Muscle layer of duodenum (tissue), 2 donors: ENCODE data around the gene OBSCN.
"Not testable (repeated sequence)": the region's sequence is repeated elsewhere in the genome, so short reads cannot be mapped to it uniquely, and the experiment has no call there.

Source experiments
- H3K27ac ChIP-seq: one replicate; pipeline ENCODE4 v1.7.0; 2013; ENCODE audit warnings: mild to moderate bottlenecking, low read length
- H3K27me3 ChIP-seq: one replicate; pipeline ENCODE4 v1.7.0; 2013; ENCODE audit warnings: low read depth, mild to moderate bottlenecking, control low read depth, low read length
- H3K36me3 ChIP-seq, 2 donors: one replicate each; pipeline ENCODE4 v1.7.0; 2013; ENCODE audit warnings: low read length in 2 of 2, control low read depth in 1 of 2, mild to moderate bottlenecking in 1 of 2; ENCODE audit not compliant: insufficient read depth in 2 of 2, control insufficient read depth in 1 of 2
- H3K4me1 ChIP-seq, 2 donors: one replicate each; pipeline ENCODE4 v1.7.0; 2013; ENCODE audit warnings: low read length in 2 of 2, mild to moderate bottlenecking in 2 of 2, control low read depth in 1 of 2, moderate library complexity in 1 of 2; ENCODE audit not compliant: insufficient read depth in 2 of 2, control insufficient read depth in 1 of 2
- H3K4me3 ChIP-seq, 2 donors: one replicate each; pipeline ENCODE4 v1.7.0; 2013; ENCODE audit warnings: low read length in 2 of 2, low read depth in 1 of 2, mild to moderate bottlenecking in 1 of 2
- H3K9me3 ChIP-seq, 2 donors: one replicate each; pipeline ENCODE4 v1.7.0; 2013; ENCODE audit warnings: low read length in 2 of 2, control low read depth in 1 of 2, mild to moderate bottlenecking in 1 of 2; ENCODE audit not compliant: control insufficient read depth in 1 of 2
- donor health status: healthy.

The OBSCN gene

DNA sequence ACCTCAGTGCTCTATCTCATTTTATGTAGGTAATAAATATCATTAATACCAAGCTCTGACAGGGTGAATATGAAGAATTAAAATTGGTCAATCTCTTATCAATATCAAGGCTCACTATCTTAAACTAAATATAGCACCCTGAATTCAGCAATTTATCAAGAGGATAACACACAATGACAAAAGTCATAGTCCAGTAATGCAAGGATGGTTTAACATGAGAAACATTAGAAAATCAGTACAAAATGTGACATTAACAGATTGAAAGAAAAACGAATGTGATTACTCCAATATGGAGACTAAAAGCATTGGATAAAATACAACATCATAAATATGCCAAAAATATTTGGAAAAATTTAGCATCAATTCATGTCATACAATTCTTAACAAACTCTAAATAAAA, 53.9 kb downstream of the OBSCN start:
- Histone ChIP-seq H3K27me3 (no peaks in the 10 kb centered on the region), H3K4me1 (no peaks in the 10 kb centered on the region), H3K36me3 (peaks cover 0 to 5% of the 10 kb centered on the region in 2 donors), H3K9me3 (peaks cover 0 to 8% of the 10 kb centered on the region in 2 donors), H3K4me3 (no peak overlapping the region), H3K27ac (no peak overlapping the region)

- no peaks in the 10 kb centered on the region for H3K27me3 ChIP-seq
- H3K27ac ChIP-seq: no peak overlapping the region
- peaks cover 0 to 8% of the 10 kb centered on the region in 2 donors for H3K9me3 ChIP-seq
- peaks cover 0 to 5% of the 10 kb centered on the region in 2 donors for H3K36me3 ChIP-seq
- H3K4me3 ChIP-seq: no peak overlapping the region
- H3K4me1 ChIP-seq: no peaks in the 10 kb centered on the region
Measured at GRCh38 chr1:228262475-228262874, 54.6 kb downstream of the OBSCN start.

DNA sequence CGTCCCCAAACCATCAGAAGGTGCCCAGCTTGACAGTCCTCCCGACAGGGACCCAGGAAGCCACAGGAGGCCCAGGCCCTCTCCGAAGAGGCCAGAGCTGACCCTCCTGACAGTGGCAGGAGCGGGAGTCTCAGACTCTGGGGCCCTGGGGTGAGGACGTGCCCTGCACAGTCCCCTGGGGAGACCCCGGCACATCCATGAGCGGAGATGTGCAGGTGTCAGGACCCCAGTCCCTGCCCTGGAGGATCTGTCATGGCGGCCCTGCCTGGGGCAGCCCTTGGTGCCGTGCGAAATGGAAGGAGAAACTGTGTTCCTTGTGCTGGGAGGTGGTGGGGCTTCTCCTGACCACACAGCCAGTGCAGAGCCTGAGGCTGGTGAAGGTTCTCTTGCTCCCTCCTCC, 55.8 kb downstream of the OBSCN start:
- no peak overlapping the region for H3K27ac ChIP-seq
- H3K4me1 ChIP-seq: no peaks in the 10 kb centered on the region
- peaks cover 0 to 13% of the 10 kb centered on the region in 2 donors for H3K36me3 ChIP-seq
- H3K9me3 ChIP-seq: peaks cover 0 to 8% of the 10 kb centered on the region in 2 donors
- no peaks in the 10 kb centered on the region for H3K27me3 ChIP-seq
- no peak overlapping the region for H3K4me3 ChIP-seq

- Histone ChIP-seq H3K4me1 (no peaks in the 10 kb centered on the region), H3K27me3 (no peaks in the 10 kb centered on the region), H3K27ac (no peak overlapping the region), H3K4me3 (no peak overlapping the region), H3K9me3 (peaks cover 0 to 4% of the 10 kb centered on the region in 2 donors), H3K36me3 (peaks cover 0 to 13% of the 10 kb centered on the region in 2 donors)
Measured at GRCh38 chr1:228264090-228264829, 56.4 kb downstream of the OBSCN start.

GRCh38 chr1:228265167-228265566, 57.3 kb downstream of the OBSCN start:
- H3K36me3 ChIP-seq: peaks cover 0 to 8% of the 10 kb centered on the region in 2 donors
- H3K4me1 ChIP-seq: no peaks in the 10 kb centered on the region
- no peaks in the 10 kb centered on the region for H3K9me3 ChIP-seq
- no peak overlapping the region for H3K4me3 ChIP-seq
- H3K27me3 ChIP-seq: no peaks in the 10 kb centered on the region
- H3K27ac ChIP-seq: no peak overlapping the region

- H3K4me3 ChIP-seq: no peak overlapping the region
- no peaks in the 10 kb centered on the region for H3K4me1 ChIP-seq
- no peak overlapping the region for H3K27ac ChIP-seq
- H3K9me3 ChIP-seq: no peaks in the 10 kb centered on the region
- H3K36me3 ChIP-seq: peaks cover 0 to 8% of the 10 kb centered on the region in 2 donors
- H3K27me3 ChIP-seq: no peaks in the 10 kb centered on the region
Measured at GRCh38 chr1:228267962-228268880, 60.4 kb downstream of the OBSCN start.

- Histone ChIP-seq H3K4me1 (no peaks in the 10 kb centered on the region), H3K9me3 (no peaks in the 10 kb centered on the region), H3K36me3 (peaks cover 0 to 8% of the 10 kb centered on the region in 2 donors), H3K4me3 (no peak overlapping the region), H3K27ac (no peak overlapping the region), H3K27me3 (no peaks in the 10 kb centered on the region)
Measured at GRCh38 chr1:228268881-228269265, 61.0 kb downstream of the OBSCN start.

DNA sequence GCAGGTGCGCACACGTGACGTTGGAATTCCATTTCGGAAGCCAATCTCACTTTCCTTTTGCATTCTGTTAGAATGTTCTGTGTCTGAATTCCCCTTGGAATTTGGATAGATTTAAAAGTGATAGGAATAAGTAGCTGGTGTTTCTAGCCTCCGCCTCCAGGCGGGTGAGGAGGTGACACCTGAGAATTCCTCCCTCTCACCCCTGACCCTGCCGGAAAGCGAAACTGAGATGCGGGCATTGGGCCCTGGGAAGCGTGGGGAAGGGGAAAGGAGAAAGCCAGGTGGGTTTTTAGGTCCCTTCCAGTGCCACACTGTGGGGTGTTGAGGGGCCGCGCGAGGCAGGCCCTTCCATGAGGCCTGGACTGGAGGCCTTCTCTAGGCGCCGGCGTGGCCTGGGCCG, 61.6 kb downstream of the OBSCN start:
- not testable (repeated sequence) for H3K4me1 ChIP-seq, H3K27me3 ChIP-seq, H3K4me3 ChIP-seq, H3K9me3 ChIP-seq, H3K27ac ChIP-seq, H3K36me3 ChIP-seq

GRCh38 chr1:228270032-228270431, 62.2 kb downstream of the OBSCN start:
- no peak overlapping the region for H3K27ac ChIP-seq
- peaks cover 0 to 6% of the 10 kb centered on the region in 2 donors for H3K4me1 ChIP-seq
- peaks cover 0 to 8% of the 10 kb centered on the region in 2 donors for H3K36me3 ChIP-seq
- no peaks in the 10 kb centered on the region for H3K27me3 ChIP-seq
- no peak overlapping the region for H3K4me3 ChIP-seq
- H3K9me3 ChIP-seq: no peaks in the 10 kb centered on the region

DNA sequence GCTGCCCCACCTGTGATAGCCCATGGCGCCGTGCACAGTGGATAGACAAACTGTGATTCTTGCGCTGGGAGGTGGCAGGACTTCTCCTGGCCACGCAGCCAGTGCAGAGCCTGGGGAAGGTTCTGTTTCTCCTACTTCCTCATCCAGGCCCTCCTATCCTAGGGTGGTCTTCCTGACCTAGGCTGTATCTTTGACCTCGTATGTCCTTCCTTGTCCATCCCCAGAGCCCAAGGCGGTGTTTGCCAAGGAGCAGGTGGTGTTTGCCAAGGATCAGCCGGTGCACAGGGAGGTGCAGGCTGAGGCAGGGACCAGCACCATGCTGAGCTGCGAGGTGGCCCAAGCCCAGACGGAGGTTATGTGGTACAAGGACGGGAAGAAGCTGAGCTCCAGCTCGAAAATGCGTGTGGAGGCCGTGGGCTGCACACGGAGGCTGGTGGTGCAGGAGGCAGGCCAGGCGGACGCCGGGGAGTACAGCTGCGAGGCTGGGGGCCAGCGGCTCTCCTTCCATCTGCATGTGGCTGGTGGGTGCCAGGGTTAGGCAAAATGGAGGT, 63.9 kb downstream of the OBSCN start:
- H3K9me3 ChIP-seq: no peaks in the 10 kb centered on the region
- no peaks in the 10 kb centered on the region for H3K27me3 ChIP-seq
- H3K4me3 ChIP-seq: no peak overlapping the region
- peaks cover 0 to 10% of the 10 kb centered on the region in 2 donors for H3K4me1 ChIP-seq
- H3K27ac ChIP-seq: no peak overlapping the region
- peaks cover 0 to 8% of the 10 kb centered on the region in 2 donors for H3K36me3 ChIP-seq

DNA sequence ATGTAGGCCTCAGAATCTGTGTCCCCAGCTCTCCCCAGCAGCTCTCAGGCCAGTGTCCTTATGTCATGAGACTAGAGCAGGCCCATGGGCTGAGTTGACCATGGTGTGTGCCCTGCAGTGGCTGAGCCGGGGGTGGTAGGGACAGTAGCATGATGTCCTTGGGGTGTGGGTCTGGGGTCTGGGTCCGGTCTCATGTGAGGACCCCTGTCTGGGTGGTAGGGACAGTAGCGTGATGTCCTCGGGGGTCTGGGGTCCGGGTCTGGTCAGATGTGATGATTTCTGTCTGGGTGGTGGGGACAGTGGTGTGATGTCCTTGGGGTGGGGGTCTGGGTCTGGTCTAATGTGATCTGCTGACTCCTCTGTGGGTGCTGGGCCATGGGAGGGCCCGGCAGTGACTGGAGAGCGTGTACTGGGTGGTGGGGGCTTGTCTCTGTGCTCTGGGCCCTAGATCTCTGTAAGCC, 64.5 kb downstream of the OBSCN start:
- Histone ChIP-seq H3K4me1 (peaks cover 0 to 10% of the 10 kb centered on the region in 2 donors), H3K36me3 (peaks cover 0 to 8% of the 10 kb centered on the region in 2 donors), H3K9me3 (no peaks in the 10 kb centered on the region), H3K27me3 (no peaks in the 10 kb centered on the region), H3K27ac (no peak overlapping the region), H3K4me3 (no peak overlapping the region)
